Nephron (organoid): ENCODE data around the gene NPFF.

Experiments
- H3K27ac Mint-ChIP-seq, 3 experiments: 2 replicates each; pipeline ENCODE4 v1.8.0; 2020; ENCODE audit warnings: mixed read lengths in 3 of 3, mild to moderate bottlenecking in 2 of 3, moderate library complexity in 1 of 3
- H3K27me3 Mint-ChIP-seq: 2 replicates; pipeline ENCODE4 v1.8.0; 2021; ENCODE audit warnings: low read depth, mild to moderate bottlenecking, moderate library complexity, mixed read lengths
- H3K36me3 Mint-ChIP-seq: 2 replicates; pipeline ENCODE4 v1.8.0; 2020; ENCODE audit warnings: low read depth, mixed read lengths
- H3K4me1 Mint-ChIP-seq: 2 replicates; pipeline ENCODE4 v1.8.0; 2020; ENCODE audit warnings: mixed read lengths
- H3K4me3 Mint-ChIP-seq, 3 experiments: 2 replicates each; pipeline ENCODE4 v1.8.0; 2020; ENCODE audit warnings: mild to moderate bottlenecking in 3 of 3, mixed read lengths in 3 of 3, moderate library complexity in 2 of 3
- H3K9me3 Mint-ChIP-seq: 2 replicates; pipeline ENCODE4 v1.8.0; 2020; ENCODE audit warnings: mixed read lengths
- TF ChIP-seq, protein P1 (sequence below), 3 experiments: fragments of 200-600 bp; sonication (generic); IDR thresholded peaks; one replicate each; pipeline ENCODE4 v1.5.0; 2021; ENCODE audit warnings: antibody characterized with exemption in 3 of 3; ENCODE audit not compliant: unreplicated experiment in 3 of 3

The NPFF gene

DNA sequence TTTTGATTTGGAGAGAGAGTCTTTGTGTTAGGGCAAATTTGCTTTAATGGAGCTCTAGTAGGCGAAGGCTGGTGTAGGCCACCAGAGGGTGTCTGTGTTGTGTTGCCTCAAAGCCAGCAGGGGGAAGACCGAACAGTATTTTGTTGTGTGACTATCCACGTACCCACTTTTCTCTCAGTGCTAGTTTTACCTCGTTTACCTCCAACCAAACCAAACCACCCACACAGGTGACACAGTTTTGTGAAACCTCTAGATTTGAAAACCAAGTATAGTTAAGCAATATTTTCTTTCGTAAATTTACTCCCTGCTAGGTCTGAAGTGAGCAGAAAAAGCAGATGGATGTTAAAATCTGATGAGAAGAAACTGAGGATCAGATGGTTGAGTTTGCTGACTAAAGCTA lies 36.3 kb upstream of the NPFF start:
- Mint-ChIP-seq H3K4me3 (no peak overlapping the region), H3K9me3 (no peaks in the 10 kb centered on the region), H3K27ac (peak overlapping the region; percentile 54 to 95 (median 85)), H3K4me1 (peaks cover 4% of the 10 kb centered on the region), H3K36me3 (peaks cover 34% of the 10 kb centered on the region), H3K27me3 (no peaks in the 10 kb centered on the region)
- TF ChIP-seq, protein P1, sequence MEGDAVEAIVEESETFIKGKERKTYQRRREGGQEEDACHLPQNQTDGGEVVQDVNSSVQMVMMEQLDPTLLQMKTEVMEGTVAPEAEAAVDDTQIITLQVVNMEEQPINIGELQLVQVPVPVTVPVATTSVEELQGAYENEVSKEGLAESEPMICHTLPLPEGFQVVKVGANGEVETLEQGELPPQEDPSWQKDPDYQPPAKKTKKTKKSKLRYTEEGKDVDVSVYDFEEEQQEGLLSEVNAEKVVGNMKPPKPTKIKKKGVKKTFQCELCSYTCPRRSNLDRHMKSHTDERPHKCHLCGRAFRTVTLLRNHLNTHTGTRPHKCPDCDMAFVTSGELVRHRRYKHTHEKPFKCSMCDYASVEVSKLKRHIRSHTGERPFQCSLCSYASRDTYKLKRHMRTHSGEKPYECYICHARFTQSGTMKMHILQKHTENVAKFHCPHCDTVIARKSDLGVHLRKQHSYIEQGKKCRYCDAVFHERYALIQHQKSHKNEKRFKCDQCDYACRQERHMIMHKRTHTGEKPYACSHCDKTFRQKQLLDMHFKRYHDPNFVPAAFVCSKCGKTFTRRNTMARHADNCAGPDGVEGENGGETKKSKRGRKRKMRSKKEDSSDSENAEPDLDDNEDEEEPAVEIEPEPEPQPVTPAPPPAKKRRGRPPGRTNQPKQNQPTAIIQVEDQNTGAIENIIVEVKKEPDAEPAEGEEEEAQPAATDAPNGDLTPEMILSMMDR (IDR thresholded peaks at IDR 0.05; ENCODE audit: unreplicated experiment in 3 of 3), result peak; percentile 90 to 96 (median 91)

DNA sequence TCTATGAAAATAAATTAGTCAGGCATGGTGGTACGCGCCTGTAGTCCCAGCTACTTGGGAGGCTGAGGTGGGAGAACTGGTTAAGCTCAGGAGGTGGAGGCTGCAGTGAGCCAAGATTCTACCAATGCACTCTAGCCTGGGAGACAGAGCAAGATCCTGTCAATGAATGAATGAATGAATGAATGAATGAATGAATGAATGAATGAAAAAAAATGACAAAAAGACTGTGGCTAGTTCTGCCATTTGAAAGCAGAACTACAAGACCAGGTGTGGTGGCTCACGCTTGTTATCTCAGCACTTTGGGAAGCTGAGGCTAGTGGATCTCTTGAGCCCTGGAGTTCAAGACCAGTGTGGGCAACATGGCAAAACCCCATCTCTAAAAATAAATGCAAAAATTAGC lies 32.2 kb upstream of the NPFF start:
- TF ChIP-seq, protein P1 (IDR thresholded peaks at IDR 0.05; ENCODE audit: unreplicated experiment in 3 of 3), result no peak
- H3K4me1 Mint-ChIP-seq, result peaks cover 4% of the 10 kb centered on the region
- no peaks in the 10 kb centered on the region for H3K9me3 Mint-ChIP-seq
- no peak overlapping the region for H3K4me3 Mint-ChIP-seq
- H3K36me3 Mint-ChIP-seq, result peaks cover 54% of the 10 kb centered on the region
- H3K27me3 Mint-ChIP-seq, result no peaks in the 10 kb centered on the region
- no peak overlapping the region for H3K27ac Mint-ChIP-seq

DNA sequence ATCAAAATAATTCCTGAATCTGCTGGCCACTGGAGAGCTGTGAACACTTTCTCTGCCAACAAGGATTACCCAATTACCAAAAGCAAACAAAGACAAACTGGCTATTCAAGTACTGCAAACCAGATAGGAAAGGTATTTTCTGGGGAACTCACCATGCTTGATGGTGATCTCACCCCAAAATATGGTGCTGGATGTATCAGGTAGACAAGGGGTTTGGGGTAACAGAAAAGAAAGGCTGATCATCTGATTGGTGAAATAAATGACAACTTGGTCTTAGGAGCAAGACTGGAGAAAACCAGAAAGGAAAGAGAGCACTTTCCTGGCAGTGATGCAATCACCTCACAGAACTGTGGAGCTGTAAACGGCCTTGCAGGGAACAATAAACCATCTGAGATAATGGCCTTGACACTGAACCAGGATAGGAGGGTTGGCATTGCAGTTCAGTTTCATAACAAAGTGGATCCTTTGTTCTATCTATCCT lies 31.0 kb upstream of the NPFF start:
- H3K4me3 Mint-ChIP-seq, result no peak overlapping the region
- peaks cover 58% of the 10 kb centered on the region for H3K36me3 Mint-ChIP-seq
- H3K27ac Mint-ChIP-seq, result no peak overlapping the region
- TF ChIP-seq, protein P1 (IDR thresholded peaks at IDR 0.05; ENCODE audit: unreplicated experiment in 3 of 3), result no peak
- H3K27me3 Mint-ChIP-seq, result no peaks in the 10 kb centered on the region
- H3K9me3 Mint-ChIP-seq, result no peaks in the 10 kb centered on the region
- no peaks in the 10 kb centered on the region for H3K4me1 Mint-ChIP-seq

DNA sequence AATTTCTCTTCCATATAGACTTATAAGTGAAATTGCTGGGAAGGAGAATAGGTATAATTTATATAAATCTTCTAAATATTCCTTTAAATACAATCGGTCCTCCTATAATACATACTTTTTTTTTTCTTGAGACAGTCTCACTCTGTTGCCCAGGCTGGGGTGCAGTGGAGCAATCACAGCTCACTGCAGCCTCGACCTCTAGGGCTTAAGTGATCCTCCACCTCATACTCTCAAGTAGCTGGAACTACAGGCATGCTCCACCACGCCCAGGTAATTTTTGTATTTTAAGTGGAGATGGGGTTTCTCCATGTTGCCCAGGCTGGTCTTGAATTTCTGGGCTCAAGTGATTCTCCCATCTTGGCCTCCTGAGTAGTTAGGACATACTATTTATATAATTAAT lies 29.7 kb upstream of the NPFF start:
- Mint-ChIP-seq H3K9me3 (no peaks in the 10 kb centered on the region), H3K4me3 (no peak overlapping the region), H3K36me3 (peaks cover 64% of the 10 kb centered on the region), H3K4me1 (no peaks in the 10 kb centered on the region), H3K27me3 (no peaks in the 10 kb centered on the region), H3K27ac (no peak overlapping the region)
- TF ChIP-seq, protein P1 (IDR thresholded peaks at IDR 0.05; ENCODE audit: unreplicated experiment in 3 of 3), result no peak

DNA sequence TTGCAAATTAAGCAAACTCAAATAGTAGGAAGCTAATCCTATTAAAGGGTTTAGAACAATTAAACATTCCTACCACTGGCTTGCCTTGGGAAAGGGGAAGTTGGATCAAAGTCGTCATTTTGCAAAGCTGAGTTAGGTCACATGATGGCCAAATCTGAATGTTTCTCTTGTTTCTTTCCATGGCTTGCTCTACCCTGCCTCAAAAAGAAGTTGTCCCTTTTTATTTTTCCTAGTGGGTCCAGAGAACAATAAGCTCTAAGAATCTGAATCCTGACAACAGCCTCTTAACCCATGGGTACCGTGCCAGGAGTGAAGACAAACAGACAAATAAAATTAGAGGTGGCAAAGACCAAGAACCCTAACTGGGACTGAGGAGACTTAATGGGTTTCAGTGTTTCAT lies 26.2 kb upstream of the NPFF start:
- H3K4me1 Mint-ChIP-seq, result no peaks in the 10 kb centered on the region
- H3K4me3 Mint-ChIP-seq, result no peak overlapping the region
- peaks cover 65% of the 10 kb centered on the region for H3K36me3 Mint-ChIP-seq
- H3K9me3 Mint-ChIP-seq, result no peaks in the 10 kb centered on the region
- H3K27me3 Mint-ChIP-seq, result no peaks in the 10 kb centered on the region
- H3K27ac Mint-ChIP-seq, result no peak overlapping the region
- TF ChIP-seq, protein P1 (IDR thresholded peaks at IDR 0.05; ENCODE audit: unreplicated experiment in 3 of 3), result no peak
